OCI-LY1 (cell line): ENCODE data around the gene EFNA3.

ENCODE experiments used
- H2AFZ ChIP-seq: fragments of 200-600 bp; sonication (generic), shearing (Covaris generic); 2 replicates; pipeline ENCODE4 v1.6.0; 2014; ENCODE audit warnings: antibody characterized with exemption, mild to moderate bottlenecking, low read length
- H3F3A ChIP-seq: fragments of 200-600 bp; sonication (generic), shearing (Covaris generic); 2 replicates; pipeline ENCODE4 v1.6.0; 2014; ENCODE audit warnings: mild to moderate bottlenecking, antibody characterized with exemption, low read length, moderate library complexity; ENCODE audit not compliant: insufficient read depth
- H3K27ac ChIP-seq: fragments of 200-600 bp; sonication (generic); 2 replicates; pipeline ENCODE4 v1.5.1; 2014; ENCODE audit warnings: low read length, mixed run types, mild to moderate bottlenecking, low read depth; ENCODE audit not compliant: poor library complexity, severe bottlenecking
- H3K27me3 ChIP-seq: fragments of 200-600 bp; sonication (generic); 2 replicates; pipeline ENCODE4 v1.6.0; 2014; ENCODE audit warnings: antibody characterized with exemption, mild to moderate bottlenecking, low read length, moderate library complexity; ENCODE audit not compliant: insufficient read depth
- H3K36me3 ChIP-seq: fragments of 200-600 bp; sonication (generic); 2 replicates; pipeline ENCODE4 v1.6.1; 2014; ENCODE audit warnings: mild to moderate bottlenecking, antibody characterized with exemption, low read length, moderate library complexity, mixed read lengths; ENCODE audit not compliant: insufficient read depth
- H3K4me1 ChIP-seq: fragments of 200-600 bp; sonication (generic); 2 replicates; pipeline ENCODE4 v1.5.1; 2014; ENCODE audit warnings: mild to moderate bottlenecking, low read length, moderate library complexity; ENCODE audit not compliant: insufficient read depth, severe bottlenecking
- H3K4me2 ChIP-seq: fragments of 200-600 bp; sonication (generic), shearing (Covaris generic); 2 replicates; pipeline ENCODE4 v1.6.1; 2014; ENCODE audit warnings: low read length
- H3K4me3 ChIP-seq: fragments of 200-600 bp; sonication (generic); 2 replicates; pipeline ENCODE4 v1.5.1; 2014; ENCODE audit warnings: low read length, low read depth, mild to moderate bottlenecking, mixed read lengths; ENCODE audit not compliant: poor library complexity, severe bottlenecking
- H3K79me2 ChIP-seq: fragments of 200-600 bp; shearing (Covaris generic); 2 replicates; pipeline ENCODE4 v1.6.1; 2016; ENCODE audit warnings: mixed run types, low read length, mixed read lengths; ENCODE audit not compliant: insufficient read depth
- H3K9ac ChIP-seq: fragments of 200-600 bp; sonication (generic), shearing (Covaris generic); 2 replicates; pipeline ENCODE4 v1.6.1; 2014; ENCODE audit warnings: mild to moderate bottlenecking, low read length, mixed read lengths
- H3K9me2 ChIP-seq: fragments of 200-600 bp; sonication (generic), shearing (Covaris generic); 2 replicates; pipeline ENCODE4 v1.6.1; 2014; ENCODE audit warnings: low read depth, mild to moderate bottlenecking, low read length, mixed read lengths
- H3K9me3 ChIP-seq: fragments of 200-600 bp; shearing (Covaris generic); 2 replicates; pipeline ENCODE4 v1.6.1; 2014; ENCODE audit warnings: low read length, mixed read lengths
- H4K20me1 ChIP-seq: fragments of 200-600 bp; sonication (generic), shearing (Covaris generic); 2 replicates; pipeline ENCODE4 v1.6.0; 2016; ENCODE audit warnings: mild to moderate bottlenecking, low read length; ENCODE audit not compliant: insufficient read depth
- CTCF ChIP-seq: fragments of 200-600 bp; sonication (generic), shearing (Covaris generic); IDR thresholded peaks from 2 replicates; pipeline ENCODE4 v1.5.1; 2017; ENCODE audit warnings: mild to moderate bottlenecking, antibody characterized with exemption, low read length, moderate library complexity, mixed read lengths
- EZH2 ChIP-seq: fragments of 200-600 bp; sonication (generic), shearing (Covaris generic); IDR thresholded peaks from 2 replicates; pipeline ENCODE4 v1.8.0; 2017; ENCODE audit warnings: borderline replicate concordance, mixed run types, mild to moderate bottlenecking, antibody characterized with exemption, low read length, moderate library complexity, mixed read lengths

Gene EFNA3

GRCh38 chr1:155123801-155124200 lies 45.2 kb downstream of the EFNA3 start:
- Histone ChIP-seq H3K4me1 (peaks cover 16% of the 10 kb centered on the region), H3K4me3 (no peak overlapping the region), H3K9me3 (no peaks in the 10 kb centered on the region), H2AFZ (no peak overlapping the region), H3K27me3 (peaks cover 11% of the 10 kb centered on the region; the same call in 1 of the 2 replicates), H3K27ac (no peak overlapping the region), H3K9me2 (no peaks in the 10 kb centered on the region), H3K4me2 (no peak overlapping the region), H4K20me1 (no peaks in the 10 kb centered on the region), H3K79me2 (no peaks in the 10 kb centered on the region), H3K9ac (no peak overlapping the region), H3F3A (no peaks in the 10 kb centered on the region), H3K36me3 (no peaks in the 10 kb centered on the region)
- no peak for TF ChIP-seq EZH2
- no peak for TF ChIP-seq CTCF

- no peak overlapping the region for H3K4me3 ChIP-seq
- no peaks in the 10 kb centered on the region for H3K36me3 ChIP-seq
- no peaks in the 10 kb centered on the region for H3F3A ChIP-seq
- H3K4me1 ChIP-seq: peaks cover 16% of the 10 kb centered on the region
- no peaks in the 10 kb centered on the region for H3K9me3 ChIP-seq
- H3K79me2 ChIP-seq: no peaks in the 10 kb centered on the region
- H3K27me3 ChIP-seq: 0 out of 2 replicates have a peak, but pooled peaks cover 8% of the 10 kb centered on the region
- H4K20me1 ChIP-seq: no peaks in the 10 kb centered on the region
- H2AFZ ChIP-seq: no peak overlapping the region
- no peak overlapping the region for H3K27ac ChIP-seq
- no peak overlapping the region for H3K4me2 ChIP-seq
- no peak for TF ChIP-seq CTCF
- no peak for TF ChIP-seq EZH2
- H3K9ac ChIP-seq: no peak overlapping the region
- H3K9me2 ChIP-seq: no peaks in the 10 kb centered on the region
Measured at GRCh38 chr1:155124503-155125463, 46.1 kb downstream of the EFNA3 start.

DNA sequence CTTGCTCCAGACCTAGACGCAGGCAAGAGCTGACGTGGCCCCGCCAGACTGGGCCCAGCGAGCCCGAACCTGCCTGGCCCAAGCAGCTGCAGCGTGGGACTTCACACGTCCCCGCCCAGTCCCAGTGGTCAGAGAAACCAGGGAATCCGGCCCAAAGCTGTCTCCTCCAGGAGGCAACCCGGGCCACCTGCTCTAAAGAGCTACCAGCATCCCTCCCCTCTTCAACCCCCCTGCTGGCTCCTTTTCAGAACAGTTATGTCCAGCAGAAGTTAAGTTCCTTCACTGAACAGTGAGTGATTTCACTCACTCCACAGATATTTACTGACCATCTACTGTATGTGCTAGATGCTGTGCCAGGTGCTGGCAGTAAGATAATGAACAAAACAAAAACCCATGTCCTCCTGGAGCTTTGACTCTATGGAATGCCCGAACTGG lies 46.9 kb downstream of the EFNA3 start:
- Histone ChIP-seq H3K27ac (no peak overlapping the region), H4K20me1 (no peaks in the 10 kb centered on the region), H3K9ac (no peak overlapping the region), H3F3A (no peaks in the 10 kb centered on the region), H3K79me2 (no peaks in the 10 kb centered on the region), H3K36me3 (no peaks in the 10 kb centered on the region), H3K4me1 (peaks cover 16% of the 10 kb centered on the region), H3K9me3 (no peaks in the 10 kb centered on the region), H3K27me3 (0 out of 2 replicates have a peak, but pooled peaks cover 8% of the 10 kb centered on the region), H3K9me2 (no peaks in the 10 kb centered on the region), H3K4me3 (no peak overlapping the region), H3K4me2 (no peak overlapping the region), H2AFZ (no peak overlapping the region)
- TF ChIP-seq CTCF: no peak
- TF ChIP-seq EZH2: no peak
